ENCODE results near the gene FNIP2.
"Not testable (repeated sequence)": the region's sequence is repeated elsewhere in the genome, so short reads cannot be mapped to it uniquely, and the experiment has no call there.

Gene FNIP2

GRCh38 chr4:158891256-158891655 lies 122.4 kb downstream of the FNIP2 start:
- no peak for DNase-seq (ENCODE audit: insufficient read length, low spot score)
- FAIRE-seq: no peak
- no peak for TF ChIP-seq CTCF (IDR thresholded peaks at IDR 0.05; ENCODE audit: insufficient read depth, missing control alignments)

GRCh38 chr4:158894826-158895225 lies 126.0 kb downstream of the FNIP2 start:
- DNase-seq (ENCODE audit: insufficient read length, low spot score) (no peak), FAIRE-seq (no peak)
- no peak for TF ChIP-seq CTCF (IDR thresholded peaks at IDR 0.05; ENCODE audit: insufficient read depth, missing control alignments)

GRCh38 chr4:158895797-158896576 lies 127.2 kb downstream of the FNIP2 start:
- DNase-seq (ENCODE audit: insufficient read length, low spot score) (no peak), FAIRE-seq (no peak)
- no peak for TF ChIP-seq CTCF (IDR thresholded peaks at IDR 0.05; ENCODE audit: insufficient read depth, missing control alignments)

GRCh38 chr4:158896577-158897238 lies 127.9 kb downstream of the FNIP2 start:
- FAIRE-seq; DNase-seq (ENCODE audit: insufficient read length, low spot score): not testable (repeated sequence)

GRCh38 chr4:158900408-158900807 lies 131.6 kb downstream of the FNIP2 start:
- DNase-seq (ENCODE audit: insufficient read length, low spot score); FAIRE-seq: not testable (repeated sequence)

GRCh38 chr4:158902280-158903078 lies 133.7 kb downstream of the FNIP2 start:
- DNase-seq (ENCODE audit: insufficient read length, low spot score); FAIRE-seq: not testable (repeated sequence)

- no peak for FAIRE-seq
- TF ChIP-seq CTCF (IDR thresholded peaks at IDR 0.05; ENCODE audit: insufficient read depth, missing control alignments): no peak
- no peak for DNase-seq (ENCODE audit: insufficient read length, low spot score)
These were observed 134.2 kb downstream of the FNIP2 start for GRCh38 chr4:158903079-158903456.

- DNase-seq (ENCODE audit: insufficient read length, low spot score) (no peak), FAIRE-seq (no peak)
- no peak for TF ChIP-seq CTCF (IDR thresholded peaks at IDR 0.05; ENCODE audit: insufficient read depth, missing control alignments)
These were observed 134.7 kb downstream of the FNIP2 start for GRCh38 chr4:158903472-158904043.

All from D721Med (cell line).